ENCODE data around the gene HEATR1.

DNA sequence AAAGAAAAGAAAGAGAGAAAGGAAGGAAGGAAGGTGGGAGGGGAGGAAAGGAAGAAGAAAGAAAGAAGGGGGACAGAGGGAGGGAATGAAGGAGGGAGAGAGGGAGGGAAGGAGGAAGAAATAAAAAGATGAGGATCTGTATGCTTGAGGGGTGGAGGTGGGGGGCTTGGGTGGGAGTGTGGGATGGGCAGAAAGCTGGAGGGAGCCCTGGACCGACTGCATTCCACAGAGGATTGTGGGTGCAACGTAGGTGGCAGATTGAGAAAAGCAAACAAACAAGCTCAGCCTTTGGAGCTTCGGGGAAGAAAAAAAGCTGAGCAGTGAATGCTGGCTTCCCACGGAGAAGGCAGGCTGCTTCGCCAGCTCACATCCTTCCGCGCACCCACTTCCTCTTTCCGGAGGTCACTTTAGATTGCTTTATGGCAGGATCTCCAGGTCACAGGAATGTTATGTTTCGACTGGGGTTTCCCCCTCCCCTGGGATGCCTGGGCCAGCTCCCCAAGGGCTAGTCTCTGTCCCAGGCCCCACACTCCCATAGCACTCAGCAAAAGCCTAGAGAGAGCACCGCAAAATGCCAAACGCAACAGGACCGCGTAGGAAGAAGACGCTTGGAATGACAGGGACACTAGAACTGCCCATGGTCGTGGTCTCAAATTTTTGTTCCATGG, 101.2 kb downstream of the HEATR1 start:
- TF ChIP-seq SCRT1 (tag by site-specific recombination; IDR thresholded peaks at IDR 0.05; ENCODE audit: borderline replicate concordance) = no peak
- peak; percentile 99 for TF ChIP-seq ZFHX2 (tag by site-specific recombination; conservative IDR thresholded peaks at IDR 0.05)
- TF ChIP-seq, protein P1, sequence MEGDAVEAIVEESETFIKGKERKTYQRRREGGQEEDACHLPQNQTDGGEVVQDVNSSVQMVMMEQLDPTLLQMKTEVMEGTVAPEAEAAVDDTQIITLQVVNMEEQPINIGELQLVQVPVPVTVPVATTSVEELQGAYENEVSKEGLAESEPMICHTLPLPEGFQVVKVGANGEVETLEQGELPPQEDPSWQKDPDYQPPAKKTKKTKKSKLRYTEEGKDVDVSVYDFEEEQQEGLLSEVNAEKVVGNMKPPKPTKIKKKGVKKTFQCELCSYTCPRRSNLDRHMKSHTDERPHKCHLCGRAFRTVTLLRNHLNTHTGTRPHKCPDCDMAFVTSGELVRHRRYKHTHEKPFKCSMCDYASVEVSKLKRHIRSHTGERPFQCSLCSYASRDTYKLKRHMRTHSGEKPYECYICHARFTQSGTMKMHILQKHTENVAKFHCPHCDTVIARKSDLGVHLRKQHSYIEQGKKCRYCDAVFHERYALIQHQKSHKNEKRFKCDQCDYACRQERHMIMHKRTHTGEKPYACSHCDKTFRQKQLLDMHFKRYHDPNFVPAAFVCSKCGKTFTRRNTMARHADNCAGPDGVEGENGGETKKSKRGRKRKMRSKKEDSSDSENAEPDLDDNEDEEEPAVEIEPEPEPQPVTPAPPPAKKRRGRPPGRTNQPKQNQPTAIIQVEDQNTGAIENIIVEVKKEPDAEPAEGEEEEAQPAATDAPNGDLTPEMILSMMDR (tag by site-specific recombination; IDR thresholded peaks at IDR 0.05) = no peak
- TF ChIP-seq ZNF501 (tag by site-specific recombination; IDR thresholded peaks at IDR 0.05) = no peak
- no peak for TF ChIP-seq SALL2 (tag by site-specific recombination; IDR thresholded peaks at IDR 0.05; ENCODE audit: borderline replicate concordance)
- no peak for TF ChIP-seq ZNF114 (tag by site-specific recombination; IDR thresholded peaks at IDR 0.05)
- TF ChIP-seq ZNF354C (tag by site-specific recombination; IDR thresholded peaks at IDR 0.05; ENCODE audit: borderline replicate concordance, low read depth) = no peak
- no peak for TF ChIP-seq ZNF169 (tag by site-specific recombination; IDR thresholded peaks at IDR 0.05)
- TF ChIP-seq ZBTB7A (tag by site-specific recombination; IDR thresholded peaks at IDR 0.05; ENCODE audit: low read depth) = no peak
- no peak for TF ChIP-seq ZNF514 (tag by site-specific recombination; IDR thresholded peaks at IDR 0.05)
- TF ChIP-seq, protein P2, sequence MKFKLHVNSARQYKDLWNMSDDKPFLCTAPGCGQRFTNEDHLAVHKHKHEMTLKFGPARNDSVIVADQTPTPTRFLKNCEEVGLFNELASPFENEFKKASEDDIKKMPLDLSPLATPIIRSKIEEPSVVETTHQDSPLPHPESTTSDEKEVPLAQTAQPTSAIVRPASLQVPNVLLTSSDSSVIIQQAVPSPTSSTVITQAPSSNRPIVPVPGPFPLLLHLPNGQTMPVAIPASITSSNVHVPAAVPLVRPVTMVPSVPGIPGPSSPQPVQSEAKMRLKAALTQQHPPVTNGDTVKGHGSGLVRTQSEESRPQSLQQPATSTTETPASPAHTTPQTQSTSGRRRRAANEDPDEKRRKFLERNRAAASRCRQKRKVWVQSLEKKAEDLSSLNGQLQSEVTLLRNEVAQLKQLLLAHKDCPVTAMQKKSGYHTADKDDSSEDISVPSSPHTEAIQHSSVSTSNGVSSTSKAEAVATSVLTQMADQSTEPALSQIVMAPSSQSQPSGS (tag by site-specific recombination; IDR thresholded peaks at IDR 0.05; ENCODE audit: low read depth) = no peak
- TF ChIP-seq, protein P3, sequence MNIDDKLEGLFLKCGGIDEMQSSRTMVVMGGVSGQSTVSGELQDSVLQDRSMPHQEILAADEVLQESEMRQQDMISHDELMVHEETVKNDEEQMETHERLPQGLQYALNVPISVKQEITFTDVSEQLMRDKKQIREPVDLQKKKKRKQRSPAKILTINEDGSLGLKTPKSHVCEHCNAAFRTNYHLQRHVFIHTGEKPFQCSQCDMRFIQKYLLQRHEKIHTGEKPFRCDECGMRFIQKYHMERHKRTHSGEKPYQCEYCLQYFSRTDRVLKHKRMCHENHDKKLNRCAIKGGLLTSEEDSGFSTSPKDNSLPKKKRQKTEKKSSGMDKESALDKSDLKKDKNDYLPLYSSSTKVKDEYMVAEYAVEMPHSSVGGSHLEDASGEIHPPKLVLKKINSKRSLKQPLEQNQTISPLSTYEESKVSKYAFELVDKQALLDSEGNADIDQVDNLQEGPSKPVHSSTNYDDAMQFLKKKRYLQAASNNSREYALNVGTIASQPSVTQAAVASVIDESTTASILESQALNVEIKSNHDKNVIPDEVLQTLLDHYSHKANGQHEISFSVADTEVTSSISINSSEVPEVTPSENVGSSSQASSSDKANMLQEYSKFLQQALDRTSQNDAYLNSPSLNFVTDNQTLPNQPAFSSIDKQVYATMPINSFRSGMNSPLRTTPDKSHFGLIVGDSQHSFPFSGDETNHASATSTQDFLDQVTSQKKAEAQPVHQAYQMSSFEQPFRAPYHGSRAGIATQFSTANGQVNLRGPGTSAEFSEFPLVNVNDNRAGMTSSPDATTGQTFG (tag by site-specific recombination; IDR thresholded peaks at IDR 0.05; ENCODE audit: borderline replicate concordance) = no peak
- TF ChIP-seq PRDM1 (tag by site-specific recombination; IDR thresholded peaks at IDR 0.05) = no peak

Measured in HEK293 (cell line).